ENCODE measurements around the gene TAX1BP1.
"Not testable (repeated sequence)": the region's sequence is repeated elsewhere in the genome, so short reads cannot be mapped to it uniquely, and the experiment has no call there.

The TAX1BP1 gene

DNA sequence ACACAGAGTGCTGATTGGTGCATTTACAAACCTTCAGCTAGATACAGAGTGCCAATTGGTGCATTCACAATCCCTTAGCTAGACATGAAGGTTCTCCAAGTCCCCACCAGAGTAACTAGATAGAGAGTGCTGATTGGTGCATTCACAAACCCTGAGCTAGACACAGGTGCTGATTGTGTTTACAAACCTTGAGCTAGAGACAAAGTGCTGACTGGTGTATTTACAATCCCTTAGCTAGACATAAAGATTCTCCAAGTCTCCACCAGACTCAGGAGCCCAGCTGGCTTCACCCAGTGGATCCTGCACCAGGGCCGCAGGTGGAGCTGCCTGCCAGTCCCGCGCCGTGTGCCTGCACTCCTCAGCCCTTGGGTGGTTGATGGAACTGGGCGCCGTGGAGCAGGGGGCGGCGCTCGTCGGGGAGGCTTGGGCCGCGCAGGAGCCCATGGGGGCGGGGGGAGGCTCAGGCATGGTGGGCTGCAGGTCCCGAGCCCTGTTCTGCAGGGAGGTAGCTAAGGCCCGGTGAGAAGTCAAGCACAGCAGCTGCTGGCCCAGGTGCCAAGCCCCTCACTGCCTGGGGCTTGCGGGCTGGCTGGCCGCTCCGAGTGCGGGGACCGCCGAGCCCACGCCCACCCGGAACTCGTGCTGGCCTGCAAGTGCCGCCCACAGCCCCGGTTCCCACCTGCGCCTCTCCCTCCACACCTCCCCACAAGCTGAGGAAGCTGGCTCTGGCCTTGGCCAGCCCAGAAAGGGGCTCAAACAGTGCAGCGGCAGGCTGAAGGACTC is 116.9 kb downstream of the TAX1BP1 start:
- DNase-seq, result not testable (repeated sequence)

DNA sequence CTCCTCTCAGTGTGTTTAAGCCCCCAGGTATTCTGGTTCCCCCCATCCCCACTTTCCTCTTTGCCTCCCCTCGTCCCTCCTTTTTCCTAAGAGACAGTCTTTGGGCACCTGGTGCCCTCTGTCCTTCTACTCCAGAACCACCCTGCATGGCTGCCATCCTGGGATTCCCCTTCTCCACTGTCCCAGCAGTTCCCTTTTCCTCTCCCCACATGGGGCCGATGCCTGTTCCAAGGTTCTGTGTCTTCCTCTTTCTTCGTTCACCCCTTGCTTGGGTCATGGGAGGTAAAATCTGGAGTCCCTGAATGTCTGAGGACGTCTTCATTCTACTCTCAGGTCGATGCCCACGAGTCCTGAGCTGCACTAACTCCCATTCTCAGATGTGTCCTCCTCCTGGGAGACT is 120.8 kb downstream of the TAX1BP1 start:
- no peak for DNase-seq

DNA sequence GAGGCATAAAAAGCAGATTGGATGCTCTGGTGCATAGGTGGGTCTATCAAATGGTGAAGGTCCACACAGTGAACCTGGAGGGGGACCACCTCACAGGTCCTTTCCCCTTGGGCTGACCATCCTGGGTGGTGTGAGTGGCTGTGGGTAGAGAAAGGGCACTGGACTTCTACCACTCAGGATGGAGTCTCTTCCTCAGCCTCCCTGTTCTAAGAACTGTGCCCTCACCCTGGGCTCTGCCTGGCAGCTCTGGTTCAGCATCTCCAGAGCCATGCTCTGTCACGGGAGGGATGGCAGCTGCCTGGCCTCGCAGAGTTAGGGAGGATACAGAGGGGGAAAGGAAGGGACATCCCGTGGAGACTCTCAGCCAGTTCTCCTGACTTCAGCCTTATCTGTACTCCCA is 121.8 kb downstream of the TAX1BP1 start:
- no peak for DNase-seq

DNA sequence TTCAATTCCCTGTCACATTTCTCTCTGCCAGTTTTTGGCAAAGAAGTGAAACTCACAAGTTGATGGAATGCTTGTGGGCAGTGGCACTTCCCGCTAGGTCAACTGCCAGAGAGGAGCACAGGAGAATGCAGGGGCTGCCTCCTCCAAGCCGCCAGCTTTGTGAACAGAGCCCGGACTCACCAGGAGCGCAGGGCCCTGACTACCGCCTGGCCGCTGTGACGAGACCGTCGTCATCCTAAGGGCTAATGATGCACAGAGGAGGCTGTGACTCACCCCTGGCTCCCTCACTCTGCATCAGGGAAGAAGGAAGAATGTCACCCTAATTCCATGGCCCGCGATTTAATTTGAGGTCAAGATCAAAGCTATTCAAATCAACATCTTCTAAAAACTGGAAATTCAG is 123.9 kb downstream of the TAX1BP1 start:
- DNase-seq, result no peak

DNA sequence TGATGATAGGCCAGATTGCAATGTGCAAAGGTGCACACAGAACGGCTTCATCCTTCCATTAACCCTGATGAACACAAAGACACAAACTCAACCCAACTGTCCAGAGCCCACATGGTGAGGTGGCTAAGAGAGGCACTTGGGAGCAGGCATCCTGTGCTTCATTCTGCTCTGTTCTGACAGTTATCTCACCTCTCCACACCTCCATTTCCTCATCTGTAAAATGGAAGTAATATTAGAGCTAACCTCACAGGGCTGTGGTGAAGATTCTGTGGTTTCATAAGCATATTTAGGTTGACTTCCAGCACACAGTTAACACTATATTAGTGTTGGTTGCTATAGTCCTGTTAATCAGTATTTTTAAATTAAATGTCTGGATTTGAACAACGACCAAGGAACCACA is 126.3 kb downstream of the TAX1BP1 start:
- DNase-seq, result no peak

DNA sequence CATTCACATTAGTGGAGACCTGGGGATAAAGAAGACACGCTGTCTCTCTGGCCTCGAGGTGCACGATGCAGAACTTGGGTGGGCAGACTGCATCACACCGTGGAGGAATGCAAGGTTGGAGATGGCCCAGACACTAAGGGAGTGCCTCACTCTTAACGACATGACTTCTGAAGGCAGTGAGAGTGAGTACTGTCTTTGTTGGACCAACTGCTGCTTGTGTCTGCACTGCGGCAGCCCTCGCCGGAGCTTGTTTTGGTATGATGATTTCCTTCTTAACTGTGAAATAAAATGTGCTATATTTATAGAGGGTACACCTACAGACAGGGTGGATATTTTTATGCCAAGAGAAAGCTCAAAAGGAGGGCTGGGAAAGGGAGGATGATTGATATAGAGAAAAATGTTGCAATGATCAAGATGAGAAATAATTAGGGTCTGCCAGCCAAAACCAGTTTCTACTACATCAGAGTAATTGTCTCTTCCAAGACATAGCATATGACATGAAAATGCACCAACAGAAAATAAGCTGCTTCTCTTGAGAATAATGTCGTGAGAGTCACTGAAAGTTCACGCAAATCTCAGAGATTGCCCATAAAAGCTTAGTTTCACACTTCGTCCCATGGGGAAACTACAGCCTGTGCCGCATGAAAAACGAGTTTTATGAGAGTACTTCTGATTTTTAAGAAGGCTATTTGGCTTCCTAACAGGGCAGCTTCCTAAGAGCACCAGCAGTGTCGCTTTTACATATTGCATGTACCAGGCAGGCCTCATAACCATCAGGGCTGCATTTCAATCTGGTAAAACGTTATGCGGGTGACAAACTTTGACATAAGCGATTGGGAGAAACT is 127.1 kb downstream of the TAX1BP1 start:
- DNase-seq, result no peak

DNA sequence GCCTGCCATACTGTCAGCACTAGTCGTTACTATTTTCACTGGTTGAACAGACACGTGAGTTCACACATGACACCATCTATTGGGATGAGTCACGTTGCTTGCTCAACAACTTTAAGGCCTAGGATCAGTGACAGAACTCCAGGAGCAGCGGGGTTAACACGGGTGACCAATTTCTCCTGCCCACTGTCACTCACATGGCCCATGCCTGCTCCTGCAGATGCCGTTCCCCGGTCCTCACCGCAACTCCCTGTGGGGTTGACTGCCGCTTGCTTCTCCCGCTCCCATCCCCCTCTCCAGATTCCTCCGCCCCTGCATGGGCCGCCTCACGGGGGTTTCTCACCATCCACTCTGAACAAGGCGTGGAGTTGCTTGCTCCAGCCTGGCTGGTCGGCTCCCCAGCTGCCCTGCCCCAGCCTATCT is 128.2 kb downstream of the TAX1BP1 start:
- DNase-seq, result no peak

DNA sequence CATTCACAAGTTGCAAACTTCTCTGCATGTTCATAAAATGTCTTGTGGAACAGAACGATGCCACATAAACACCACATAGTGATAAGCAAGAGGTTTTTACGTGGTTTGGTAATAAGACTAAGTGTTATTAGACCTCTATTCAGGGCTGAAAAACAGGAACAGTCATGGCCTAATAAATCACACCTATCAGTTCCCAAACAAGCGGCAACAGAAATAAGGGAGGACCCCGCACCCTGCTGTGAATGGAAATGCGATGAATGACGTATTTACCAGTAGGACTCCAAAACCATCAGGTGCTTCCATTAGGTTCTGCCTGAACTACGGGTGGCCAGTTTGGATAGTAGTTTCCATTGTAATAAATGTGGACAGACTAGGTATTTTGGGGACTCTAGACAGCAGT is 129.1 kb downstream of the TAX1BP1 start:
- no peak for DNase-seq

DNA sequence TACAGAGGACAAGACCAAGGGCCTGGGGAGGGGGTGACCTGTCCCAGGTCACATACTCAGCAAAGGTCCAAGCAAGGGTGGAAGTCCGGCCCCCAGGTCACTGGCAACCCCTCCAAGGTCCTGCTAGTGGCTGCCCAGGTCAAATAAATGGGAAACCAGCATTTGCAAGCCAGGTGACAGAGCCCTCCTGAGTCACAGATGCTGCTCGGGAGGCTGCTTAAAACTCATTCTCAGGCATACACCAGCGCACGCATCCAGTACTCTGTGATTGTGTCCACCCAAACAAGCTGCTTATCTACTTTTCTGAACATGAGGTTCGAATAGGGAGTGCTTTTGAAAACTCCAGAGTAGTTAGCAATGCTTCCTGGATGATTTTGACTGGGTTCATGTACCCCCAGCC is 130.6 kb downstream of the TAX1BP1 start:
- DNase-seq, result no peak

DNA sequence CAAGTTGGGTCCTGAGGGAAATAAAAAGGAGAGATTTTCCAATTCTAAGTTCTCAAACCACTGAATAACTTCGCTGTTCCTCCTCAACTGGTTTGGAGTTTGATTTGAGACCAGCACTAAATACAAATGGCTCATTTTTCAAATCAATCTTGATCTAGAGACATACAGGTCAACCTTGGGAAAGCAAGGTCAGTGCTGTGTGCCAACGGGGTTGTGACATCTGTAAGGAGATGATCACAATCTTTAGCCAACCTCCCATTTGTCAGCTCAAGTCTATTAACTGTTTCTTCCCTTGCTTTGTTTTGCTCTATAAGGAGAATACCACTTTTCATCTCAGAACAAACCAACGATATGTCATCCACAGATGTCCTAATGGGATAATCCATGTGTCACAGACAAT is 131.1 kb downstream of the TAX1BP1 start:
- no peak for DNase-seq

DNA sequence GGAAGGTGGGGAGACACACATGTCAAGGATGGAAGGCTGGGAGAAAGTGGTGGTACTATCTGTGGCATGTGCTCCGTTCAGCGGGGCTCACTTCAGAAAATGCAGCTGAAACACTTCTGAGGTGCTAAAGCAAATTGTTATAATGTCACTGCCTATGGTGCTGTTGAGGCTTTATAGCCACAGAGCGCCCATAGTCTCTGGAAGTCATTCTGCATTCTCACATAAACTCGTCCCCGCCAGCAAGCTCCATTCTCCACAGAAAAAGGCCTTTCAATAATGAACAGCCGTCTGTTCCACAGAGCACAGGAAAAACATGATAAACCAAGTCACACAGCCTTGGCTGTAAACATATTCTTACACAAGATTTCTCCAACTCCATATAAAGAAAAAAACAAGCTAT is 131.9 kb downstream of the TAX1BP1 start:
- DNase-seq, result no peak

DNA sequence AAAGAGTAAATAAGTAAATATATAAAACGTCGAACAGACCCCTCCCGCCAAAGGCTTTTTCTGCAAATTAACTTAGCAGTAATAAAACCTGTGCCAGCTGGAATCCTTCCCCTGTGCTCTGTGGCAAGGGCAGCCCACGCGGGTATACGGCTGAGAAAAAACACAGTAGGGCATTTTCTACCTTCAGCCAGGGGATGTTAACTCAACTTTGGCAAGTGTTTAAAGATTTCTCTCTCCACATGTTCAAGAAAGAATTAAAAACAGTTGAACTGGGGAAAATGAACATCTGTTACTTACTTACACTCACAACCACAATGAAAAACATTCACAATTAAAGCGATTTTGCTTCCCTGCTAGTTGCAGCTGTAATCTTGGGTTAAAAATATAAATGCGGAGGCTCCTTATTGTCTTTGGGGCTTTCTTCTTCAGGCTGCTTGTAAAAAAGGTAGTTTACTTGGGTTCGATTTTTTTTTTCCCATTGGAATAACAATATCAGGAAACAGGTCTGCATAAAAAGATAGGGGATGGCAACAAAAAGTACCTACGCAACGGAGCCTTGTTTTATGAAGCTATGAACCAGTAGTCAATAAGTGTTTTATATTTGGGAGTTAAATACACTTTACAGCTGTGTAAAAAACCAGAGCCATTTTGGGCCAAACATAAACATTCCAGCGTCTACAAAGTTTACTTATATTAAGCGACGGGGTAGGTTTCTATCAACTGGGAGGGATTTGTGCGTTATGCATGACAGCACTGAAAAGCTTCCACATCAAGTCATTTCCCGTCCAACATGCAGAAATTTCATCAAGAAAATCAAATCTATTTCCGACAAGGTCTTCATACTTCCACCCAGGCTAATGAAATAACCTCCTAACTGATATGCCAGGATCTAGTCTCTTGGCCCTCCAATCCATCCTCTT is 132.7 kb downstream of the TAX1BP1 start:
- no peak for DNase-seq

DNA sequence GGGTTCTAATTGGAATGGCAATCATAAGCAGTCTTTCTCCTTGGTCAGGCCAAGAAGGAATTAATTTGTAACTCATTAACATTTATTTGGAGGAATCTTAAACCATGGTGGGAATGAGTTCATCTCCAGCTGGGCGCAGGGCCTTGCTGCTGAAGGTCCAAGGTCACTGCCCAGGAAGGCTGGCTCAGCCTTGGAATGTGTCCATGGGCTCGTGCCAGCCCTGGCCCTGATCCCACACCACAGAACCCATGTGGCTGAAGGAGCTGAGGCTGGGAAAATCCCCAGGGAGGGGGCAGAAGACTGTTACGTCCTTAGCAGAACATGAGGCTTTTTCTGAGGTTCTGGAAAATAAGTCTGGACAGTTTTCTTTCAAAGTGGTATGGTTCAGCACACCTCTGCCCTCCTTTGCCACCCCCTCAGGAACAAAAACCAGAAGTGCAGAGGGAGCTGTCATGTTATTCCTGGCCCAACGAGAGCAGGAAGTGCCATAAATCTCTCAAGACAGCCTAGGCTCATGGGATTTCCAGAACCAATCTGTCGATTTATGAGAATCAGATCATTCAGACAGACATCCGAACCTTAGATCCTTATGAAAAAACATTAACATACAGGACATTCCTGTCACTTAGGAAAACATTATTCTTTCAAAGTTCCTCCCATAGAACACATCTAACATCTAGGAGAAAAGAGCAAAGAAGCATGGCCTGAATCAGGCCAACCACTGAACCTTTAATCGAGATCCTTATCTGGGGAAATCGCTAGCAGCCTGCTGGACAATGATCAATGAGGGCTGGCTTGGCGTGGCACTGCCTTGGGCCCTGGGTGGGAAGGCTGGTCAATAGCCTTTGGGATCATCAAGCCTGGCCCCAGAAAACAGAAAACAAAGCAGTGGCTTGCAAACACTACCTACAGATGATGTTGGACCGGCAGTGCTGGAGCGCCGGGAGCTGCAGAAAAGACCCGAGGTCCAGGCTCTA is 134.3 kb downstream of the TAX1BP1 start:
- no peak for DNase-seq

DNA sequence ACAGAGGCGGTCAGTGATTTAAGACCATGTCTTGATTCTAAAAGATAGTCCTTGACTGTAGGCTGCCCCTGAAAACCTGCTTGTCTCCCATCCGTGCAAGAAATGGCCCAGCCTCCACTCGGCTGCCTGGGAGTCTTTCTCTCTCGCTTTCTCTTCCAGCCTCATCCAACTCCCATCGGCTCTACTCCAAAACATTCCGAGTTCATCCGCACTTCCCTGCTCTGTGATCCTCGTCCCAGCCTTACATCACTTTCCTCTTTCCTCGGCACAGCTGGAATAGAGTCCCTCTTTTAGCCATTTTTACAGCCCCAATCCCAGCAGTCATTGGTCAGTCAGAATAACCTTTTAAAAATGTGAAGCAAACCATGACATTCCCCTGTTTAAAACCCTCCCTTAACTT is 135.1 kb downstream of the TAX1BP1 start:
- no peak for DNase-seq

DNA sequence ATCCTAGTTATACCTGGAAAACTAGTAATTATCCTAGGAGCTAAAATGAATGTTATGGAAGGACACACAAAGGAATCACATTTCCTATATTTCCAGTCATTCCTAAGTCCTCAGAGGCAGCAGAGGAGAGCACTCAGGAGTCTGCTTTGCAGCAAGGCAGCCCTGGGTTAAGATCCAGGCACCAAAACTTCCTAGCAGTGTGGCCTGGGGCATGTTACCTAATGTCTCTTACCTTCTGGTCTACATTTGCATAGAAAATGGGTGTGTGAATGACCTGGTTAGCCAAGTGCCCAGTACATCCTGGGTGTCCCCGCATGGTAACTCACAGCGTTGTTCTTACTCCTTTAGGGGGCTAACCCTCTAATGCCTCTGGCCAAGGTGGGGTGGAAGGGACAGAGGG is 135.9 kb downstream of the TAX1BP1 start:
- DNase-seq, result no peak

DNA sequence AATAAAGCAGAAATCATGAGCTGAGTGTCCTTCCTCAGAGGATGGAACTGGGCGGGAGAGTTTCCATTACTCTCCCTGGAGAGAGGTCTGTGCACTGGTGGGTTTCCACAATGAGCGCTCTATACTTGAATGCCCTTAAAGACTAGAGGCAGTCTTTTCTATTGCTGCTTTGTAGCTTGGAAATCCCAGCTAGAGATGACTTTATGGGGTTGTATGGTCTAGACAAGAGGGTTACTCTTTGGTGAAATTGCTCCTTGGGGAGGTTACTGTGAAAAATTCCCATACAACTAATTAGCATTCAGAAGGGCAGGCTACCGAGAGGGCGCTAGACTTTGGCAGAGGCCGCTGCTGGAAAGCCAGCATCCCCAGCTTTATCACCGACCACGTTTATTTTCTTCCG is 136.8 kb downstream of the TAX1BP1 start:
- DNase-seq, result no peak
